ENCODE measurements around the gene PRPF39. TPM values are rescaled to one million over a fixed set of nuclear protein-coding genes. Genes with fewer than 3 reads are reported as not detected.
"Not testable (repeated sequence)": the region's sequence is repeated elsewhere in the genome, so short reads cannot be mapped to it uniquely, and the experiment has no call there.

Gene PRPF39
- total RNA-seq, 1 donor from 2014 or later: 10.5 TPM

DNA sequence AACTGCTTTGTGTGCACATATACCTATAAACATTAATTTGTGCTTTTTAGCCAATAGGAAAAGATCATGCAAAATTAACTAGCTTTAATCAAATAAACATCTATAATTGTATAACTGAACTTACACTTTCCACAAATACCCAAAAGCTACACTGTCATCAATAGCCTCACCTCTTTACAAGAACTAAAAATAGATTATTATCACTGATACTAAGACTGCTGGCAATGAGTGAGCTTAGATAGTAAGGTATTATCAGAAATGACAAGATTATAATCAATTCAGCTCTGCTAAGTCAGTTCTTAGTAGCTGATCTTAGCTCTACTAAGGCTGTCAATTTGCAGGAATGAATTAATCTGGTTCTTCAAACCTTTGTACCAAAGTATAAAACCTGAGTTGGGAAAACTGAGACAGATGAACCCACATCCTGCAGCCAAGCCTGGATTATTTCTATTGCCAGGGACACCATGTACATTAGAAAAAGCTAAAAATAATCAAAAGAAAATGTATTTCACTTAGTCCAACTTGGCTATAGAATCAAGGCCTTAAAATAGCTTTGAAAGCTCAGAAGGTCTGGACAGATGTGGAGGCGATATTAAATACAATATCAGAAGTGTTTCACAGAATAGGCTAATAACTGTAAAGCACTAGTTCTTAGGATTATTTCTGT, 45.2 kb downstream of the PRPF39 start:
- ATAC-seq: no peak
- intact Hi-C loops (cut with DNase I): no loop called here
- DNase-seq (ENCODE audit: missing footprints): no peak

DNA sequence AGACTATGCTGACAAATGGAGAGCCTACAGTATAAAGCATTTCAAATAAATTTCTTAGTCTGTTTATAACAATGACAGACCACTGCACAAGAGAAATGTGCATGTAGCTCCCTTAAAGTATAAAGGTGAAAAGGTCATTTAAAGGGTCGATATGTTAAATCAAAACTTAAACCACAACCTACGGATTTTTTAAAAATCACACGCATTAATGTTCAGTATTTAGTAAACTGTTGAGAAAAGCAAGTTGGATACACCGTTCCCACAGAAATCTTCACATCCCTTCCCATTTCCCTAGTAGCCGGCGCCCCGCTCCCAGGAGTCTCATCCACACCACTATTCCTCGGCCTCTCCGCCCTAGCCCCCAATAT, 49.8 kb downstream of the PRPF39 start:
- DNase-seq (ENCODE audit: missing footprints) (no peak), ATAC-seq (peak; percentile 4)
- intact Hi-C loops (cut with DNase I): loop anchor here (1.0 to 5.0 kb wide), 5 partner anchors 49 to 221 kb away; partner anchors contain the start of genes MIS18BP1, PRPF39 and TOGARAM1

DNA sequence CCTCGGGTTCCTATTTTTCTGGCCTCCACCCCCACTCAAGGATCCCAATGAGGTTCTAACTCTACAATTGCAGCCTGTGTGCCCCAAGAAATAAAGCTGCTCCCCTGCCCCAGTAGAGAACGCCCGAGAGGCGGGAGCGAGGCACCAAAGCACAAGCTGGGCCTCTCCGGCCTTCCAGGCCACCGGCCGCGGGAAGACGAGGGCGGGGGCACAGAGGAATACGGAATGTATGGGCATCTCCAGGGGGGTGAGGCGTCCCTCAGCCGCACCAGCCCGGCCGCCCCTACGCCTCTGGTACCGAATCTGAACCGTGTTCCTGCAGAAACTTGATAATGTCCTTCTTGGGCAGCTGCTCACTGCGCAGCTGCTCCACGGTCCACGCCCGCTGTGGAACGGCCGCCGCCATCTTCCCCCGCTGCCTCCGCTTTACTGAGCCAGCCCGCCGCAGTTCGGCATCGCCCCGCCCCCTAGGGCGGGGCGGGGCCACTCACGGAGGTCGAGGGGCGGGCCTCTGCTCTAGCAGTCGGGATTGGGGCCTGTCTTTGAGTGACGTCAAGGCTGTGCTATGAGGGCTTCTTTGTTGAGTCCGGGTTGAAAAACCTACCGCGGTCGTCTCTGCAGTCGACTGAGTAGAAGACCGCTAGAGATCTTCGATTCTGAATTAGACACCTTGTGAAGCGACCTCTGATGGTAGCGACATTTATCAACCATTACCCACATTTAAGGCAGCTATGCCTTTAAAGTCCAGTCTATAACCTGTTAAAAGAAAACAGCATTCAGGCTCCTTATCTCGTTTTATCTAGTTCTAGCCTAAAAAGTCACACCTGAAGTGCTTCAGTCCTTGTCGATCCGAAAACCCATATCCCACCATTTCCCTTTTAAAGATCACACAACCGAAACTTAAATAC, 50.4 kb downstream of the PRPF39 start, which contains the start of gene FKBP3:
FKBP3 (minus strand) TSS at position 431 of the 908 bp plus-strand sequence; CDS start at position 406, 25 bp downstream.
- ATAC-seq (peak; percentile 99), DNase-seq (ENCODE audit: missing footprints) (peak; percentile 98)
- intact Hi-C loops (cut with DNase I): loop anchor here (1.0 to 5.0 kb wide), 5 partner anchors 50 to 222 kb away; partner anchors contain the start of genes MIS18BP1, PRPF39 and TOGARAM1

DNA sequence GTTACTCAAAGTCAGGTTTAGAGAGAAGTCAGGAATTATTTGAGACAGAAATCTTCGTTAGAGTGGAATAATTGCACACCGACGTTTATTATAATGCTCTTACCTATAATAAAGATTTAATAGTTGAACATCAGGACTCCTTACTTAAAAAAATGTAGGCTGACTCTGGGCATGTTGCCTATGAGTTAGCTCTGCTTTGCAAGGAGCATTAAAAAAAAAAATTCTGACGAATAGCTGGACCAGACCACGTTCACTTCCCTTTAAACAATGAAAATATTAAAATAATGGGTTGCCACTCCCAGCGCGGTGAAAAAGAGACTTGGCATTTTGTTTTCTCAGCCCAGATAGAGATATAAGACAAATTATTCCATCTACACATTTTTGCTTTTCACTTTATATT, 51.2 kb downstream of the PRPF39 start:
- intact Hi-C loops (cut with DNase I): loop anchor here (2.0 kb wide), 2 partner anchors 50 to 222 kb away; partner anchors contain the start of gene PRPF39
- ATAC-seq (no peak), DNase-seq (ENCODE audit: missing footprints) (no peak)

DNA sequence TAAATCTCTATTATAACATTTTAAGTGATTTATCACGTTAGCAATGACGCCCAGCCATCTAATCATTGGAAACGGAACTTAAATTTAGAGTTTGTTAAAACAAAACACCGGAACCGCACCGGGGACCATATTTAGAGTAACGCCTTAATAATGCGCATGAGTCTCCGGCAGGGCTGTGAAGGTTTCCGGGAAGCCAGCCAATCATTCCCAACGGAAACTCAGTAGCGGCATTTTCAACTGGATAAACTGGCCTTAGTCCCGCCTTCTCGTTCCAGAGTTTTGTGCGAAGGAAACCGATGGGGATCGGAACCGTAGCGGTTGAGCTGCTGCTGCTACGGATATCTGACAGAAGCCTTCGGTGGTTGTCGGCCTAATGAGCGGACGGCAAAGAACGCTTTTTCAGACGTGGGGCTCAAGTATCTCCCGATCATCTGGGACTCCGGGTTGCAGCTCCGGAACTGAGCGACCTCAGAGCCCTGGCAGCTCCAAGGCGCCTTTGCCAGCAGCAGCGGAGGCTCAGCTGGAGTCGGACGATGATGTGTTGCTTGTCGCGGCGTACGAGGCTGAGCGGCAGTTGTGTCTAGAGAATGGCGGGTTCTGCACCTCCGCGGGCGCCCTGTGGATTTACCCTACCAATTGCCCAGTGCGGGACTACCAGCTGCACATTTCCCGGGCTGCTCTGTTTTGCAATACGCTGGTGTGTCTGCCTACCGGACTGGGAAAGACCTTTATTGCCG, 51.9 kb downstream of the PRPF39 start, which contains the start of gene FANCM:
FANCM (plus strand) TSS at position 272 of the 737 bp plus-strand sequence; CDS start at position 374, 102 bp downstream.
- peak; percentile 91 for DNase-seq (ENCODE audit: missing footprints)
- intact Hi-C loops (cut with DNase I): loop anchor here (2.0 kb wide), 2 partner anchors 51 to 223 kb away; partner anchors contain the start of gene PRPF39

DNA sequence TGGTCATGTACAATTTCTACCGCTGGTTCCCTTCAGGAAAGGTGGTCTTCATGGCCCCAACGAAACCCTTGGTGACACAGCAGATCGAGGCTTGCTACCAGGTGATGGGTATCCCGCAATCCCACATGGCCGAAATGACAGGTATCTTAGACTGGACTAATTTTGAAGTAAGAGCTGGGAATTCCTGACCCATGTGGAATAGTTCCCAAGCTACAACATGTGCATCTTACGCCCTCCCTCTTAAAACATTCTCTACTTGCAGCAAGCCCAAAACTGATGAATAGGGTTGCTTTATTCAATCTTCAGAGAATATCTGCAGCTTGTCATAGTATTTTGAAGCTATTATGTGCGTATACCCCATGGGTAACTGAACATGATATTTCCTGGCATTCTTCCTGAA, 52.5 kb downstream of the PRPF39 start:
- intact Hi-C loops (cut with DNase I): no loop called here
- no peak for ATAC-seq

More for the DNA sequence above, 51.9 kb downstream of the PRPF39 start, which contains the start of gene FANCM:
- ATAC-seq: peak; percentile 78

DNA sequence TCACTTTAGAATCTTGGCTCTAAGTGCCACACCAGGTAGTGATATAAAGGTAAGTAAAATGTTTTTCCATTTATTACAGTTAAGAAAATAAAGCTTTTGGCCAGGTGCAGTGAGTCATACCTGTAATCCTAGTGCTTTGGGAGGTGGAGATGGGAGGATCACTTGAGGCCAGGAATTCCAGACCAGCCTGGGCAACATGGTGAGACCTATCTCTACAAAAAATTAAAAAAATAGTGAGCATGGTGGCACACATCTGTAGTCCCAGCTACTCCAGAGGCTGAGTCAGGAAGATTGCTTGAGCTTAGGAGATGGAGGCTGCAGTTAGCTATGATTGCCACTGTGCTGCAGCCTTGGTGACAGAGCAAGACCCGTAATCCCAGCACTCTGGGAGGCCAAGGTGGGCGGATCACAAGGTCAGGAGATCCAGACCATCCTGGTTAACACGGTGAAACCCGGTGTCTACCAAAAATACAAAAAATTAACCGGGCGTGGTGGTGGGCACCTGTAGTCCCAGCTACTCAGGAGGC, 56.8 kb downstream of the PRPF39 start:
- no peak for ATAC-seq
- intact Hi-C loops (cut with DNase I): no loop called here
- no peak for DNase-seq (ENCODE audit: missing footprints)

More for the DNA sequence above, 52.5 kb downstream of the PRPF39 start:
- DNase-seq (ENCODE audit: missing footprints): no peak

DNA sequence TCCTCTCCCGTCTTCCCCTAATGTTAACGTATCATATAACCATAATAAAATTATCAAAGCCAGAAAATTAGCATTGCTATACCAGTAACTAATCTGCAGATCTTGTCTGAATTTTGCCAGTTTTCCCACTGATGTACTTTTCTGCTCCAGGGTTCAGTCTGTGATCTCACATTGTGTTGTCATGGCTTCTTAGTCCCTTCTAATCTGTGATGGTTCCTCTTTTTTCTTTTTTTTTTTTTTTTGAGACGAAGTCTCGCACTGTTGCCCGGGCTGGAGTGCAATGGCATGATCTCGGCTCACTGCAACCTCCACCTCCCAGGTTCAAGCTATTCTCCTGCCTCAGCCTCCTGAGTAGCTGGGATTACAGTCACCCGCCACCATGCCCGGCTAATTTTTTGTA, 58.2 kb downstream of the PRPF39 start:
- DNase-seq (ENCODE audit: missing footprints); ATAC-seq; intact Hi-C loops (cut with DNase I): not testable (repeated sequence)

DNA sequence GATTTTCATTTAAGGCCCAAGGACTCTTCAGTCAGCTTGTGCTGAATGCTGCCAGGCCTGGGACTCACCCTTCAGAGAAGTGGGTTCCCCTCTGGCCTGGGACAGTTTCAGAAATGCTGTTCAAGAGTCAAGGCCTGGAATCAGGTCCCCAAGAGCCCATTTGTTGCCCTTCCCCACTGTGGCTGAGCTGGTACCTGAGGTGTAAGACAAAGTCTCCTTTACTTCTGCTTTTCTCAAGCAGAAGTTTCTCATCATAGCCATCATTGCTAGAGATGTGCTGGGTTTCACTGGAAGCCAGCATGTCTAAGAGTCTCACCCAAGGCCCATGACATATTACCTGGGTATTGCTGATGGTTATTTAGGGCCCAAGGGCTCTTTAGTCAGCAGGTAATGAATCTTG, 60.7 kb downstream of the PRPF39 start:
- ATAC-seq: no peak
- DNase-seq (ENCODE audit: missing footprints): no peak
- intact Hi-C loops (cut with DNase I): no loop called here

DNA sequence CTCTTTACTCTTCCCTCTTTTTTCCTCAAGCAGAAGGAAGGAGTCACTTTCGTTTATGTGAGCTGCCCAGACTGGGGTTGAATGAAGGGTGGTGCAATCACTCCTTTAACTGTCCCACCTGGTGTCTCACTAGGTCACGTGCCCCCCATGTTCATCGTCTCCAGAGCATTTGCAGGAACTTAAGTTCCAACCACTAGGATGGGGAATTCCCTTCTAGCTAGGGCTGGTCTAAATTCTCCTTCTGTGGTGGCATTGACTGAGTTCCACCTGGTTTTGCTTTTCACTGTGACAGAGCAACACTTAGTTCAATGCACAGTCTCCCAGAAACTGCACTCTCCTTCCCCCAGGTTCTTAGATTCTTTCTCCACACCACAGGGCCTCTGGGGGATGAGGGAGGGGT, 61.3 kb downstream of the PRPF39 start:
- ATAC-seq: no peak
- intact Hi-C loops (cut with DNase I): no loop called here
- DNase-seq (ENCODE audit: missing footprints): no peak

DNA sequence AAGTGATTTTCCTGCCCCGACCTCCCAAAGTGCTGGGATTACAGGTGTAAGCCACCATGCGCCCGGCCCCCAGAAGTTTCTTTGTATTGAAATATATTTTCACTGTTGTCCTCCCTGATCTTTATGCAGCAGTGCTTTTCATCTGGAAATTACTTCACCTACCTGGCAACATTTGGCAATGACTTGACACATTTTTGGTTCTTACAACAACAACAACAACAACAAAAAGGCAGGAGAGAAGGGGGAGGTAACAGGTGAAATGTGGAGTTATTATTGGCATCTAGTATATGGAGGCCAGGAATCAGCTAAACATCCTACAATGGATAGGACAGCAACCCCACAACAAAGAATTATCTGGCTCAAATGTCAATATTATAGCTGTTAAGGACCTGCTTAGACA, 65.7 kb downstream of the PRPF39 start:
- no peak for DNase-seq (ENCODE audit: missing footprints)
- no peak for ATAC-seq
- intact Hi-C loops (cut with DNase I): no loop called here

DNA sequence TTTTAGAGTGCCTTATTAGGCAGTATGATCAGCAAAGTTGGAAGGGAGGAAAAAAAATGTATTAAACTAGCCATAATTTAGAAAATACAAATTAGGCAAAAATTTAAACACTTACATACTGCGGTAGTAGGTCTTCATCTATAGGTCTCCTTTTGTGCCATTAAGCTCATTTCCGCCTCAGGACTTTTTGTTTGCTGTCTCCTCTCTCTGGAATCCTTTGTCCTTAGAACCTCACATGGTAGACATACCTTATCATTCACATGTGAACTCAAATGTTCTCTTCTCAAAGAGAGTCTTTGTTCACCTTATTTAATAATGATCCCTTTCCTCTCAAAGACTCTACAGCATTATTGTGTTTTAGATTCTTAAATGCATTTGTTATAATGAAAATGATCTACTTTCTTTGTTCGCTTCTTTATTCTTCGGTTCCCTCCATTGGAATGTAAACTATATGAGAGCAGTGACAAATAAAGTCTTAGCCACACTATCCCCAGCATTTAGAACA, 66.5 kb downstream of the PRPF39 start:
- DNase-seq (ENCODE audit: missing footprints) (no peak), ATAC-seq (no peak)
- intact Hi-C loops (cut with DNase I): no loop called here

DNA sequence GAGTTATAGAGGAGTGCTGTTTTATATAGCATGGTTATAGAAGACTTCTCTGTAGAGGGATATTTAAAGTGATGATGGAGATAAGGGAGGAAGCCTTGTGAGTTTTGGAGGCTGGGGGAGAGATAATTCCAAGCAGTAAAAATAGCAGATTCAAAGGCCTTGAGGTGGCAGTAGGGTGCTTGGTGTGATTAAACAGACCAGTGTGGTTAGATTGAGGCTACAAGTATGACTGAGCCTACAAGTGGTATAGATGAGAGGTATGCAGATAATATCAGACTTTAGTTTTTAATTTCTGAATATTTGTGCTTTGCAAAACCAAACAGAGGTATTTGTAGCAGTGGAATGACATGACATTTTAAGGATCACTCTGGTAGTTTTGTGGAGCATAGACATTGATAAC, 72.2 kb downstream of the PRPF39 start:
- intact Hi-C loops (cut with DNase I): no loop called here
- DNase-seq (ENCODE audit: missing footprints) (no peak), ATAC-seq (no peak)

Other genes starting within 250 kb of the PRPF39 start
- gene KLHL28, start 122.2 kb upstream of the PRPF39 start, total RNA-seq: 13.0 TPM
- 20.5 TPM for gene TOGARAM1, start 121.9 kb upstream of the PRPF39 start, total RNA-seq
- gene FKBP3, start 50.4 kb downstream of the PRPF39 start, total RNA-seq: 121 TPM
- 3.5 TPM for gene FANCM, start 51.8 kb downstream of the PRPF39 start, total RNA-seq
- 7.6 TPM for gene MIS18BP1, start 169.1 kb downstream of the PRPF39 start, total RNA-seq